GM18858 (cell line): Measurements from ENCODE around the gene CSK.
"Not testable (repeated sequence)": the region's sequence is repeated elsewhere in the genome, so short reads cannot be mapped to it uniquely, and the experiment has no call there.

Source experiments
- ATAC-seq: cut with Tn5 transposase; IDR thresholded peaks from one replicate; pipeline ENCODE4 v1.9.1; 2021; ENCODE audit not compliant: unreplicated experiment

Gene CSK

GRCh38 chr15:74781431-74782258 lies at the start of gene CSK:
CSK (plus strand) TSS chr15:74782080; CDS start chr15:74798298, 16,218 bp downstream.
- no peak for ATAC-seq

- no peak for ATAC-seq
Measured at GRCh38 chr15:74732846-74733245, 49.0 kb upstream of the CSK start.

- no peak for ATAC-seq
Measured at GRCh38 chr15:74733269-74733668, 48.6 kb upstream of the CSK start.

- no peak for ATAC-seq
Measured at GRCh38 chr15:74735305-74735704, 46.6 kb upstream of the CSK start.

GRCh38 chr15:74738239-74738638 lies 43.6 kb upstream of the CSK start:
- ATAC-seq: not testable (repeated sequence)

- ATAC-seq: no peak
Measured at GRCh38 chr15:74742422-74742821, 39.5 kb upstream of the CSK start.

GRCh38 chr15:74746389-74746788 lies 35.5 kb upstream of the CSK start:
- ATAC-seq: no peak

- ATAC-seq: no peak
Measured at GRCh38 chr15:74748322-74748946, 33.4 kb upstream of the CSK start, which contains the start of gene CYP1A2. CYP1A2 (plus strand) TSS chr15:74748845; CDS start chr15:74749739, 894 bp downstream.

GRCh38 chr15:74749832-74750231 lies 32.0 kb upstream of the CSK start:
- ATAC-seq: no peak

GRCh38 chr15:74750751-74751150 lies 31.1 kb upstream of the CSK start:
- ATAC-seq: no peak

GRCh38 chr15:74752011-74752410 lies 29.9 kb upstream of the CSK start:
- ATAC-seq: no peak

GRCh38 chr15:74752531-74752930 lies 29.3 kb upstream of the CSK start:
- no peak for ATAC-seq

- ATAC-seq: no peak
Measured at GRCh38 chr15:74754593-74755215, 27.2 kb upstream of the CSK start.

- no peak for ATAC-seq
Measured at GRCh38 chr15:74758736-74759135, 23.1 kb upstream of the CSK start.

- ATAC-seq: no peak
Measured at GRCh38 chr15:74762791-74763150, 19.1 kb upstream of the CSK start.

GRCh38 chr15:74763416-74763815 lies 18.5 kb upstream of the CSK start:
- no peak for ATAC-seq

- no peak for ATAC-seq
Measured at GRCh38 chr15:74767167-74768098, 14.4 kb upstream of the CSK start.

GRCh38 chr15:74768099-74768770 lies 13.6 kb upstream of the CSK start:
- no peak for ATAC-seq

GRCh38 chr15:74768771-74769342 lies 13.0 kb upstream of the CSK start:
- no peak for ATAC-seq

GRCh38 chr15:74769463-74770025 lies 12.3 kb upstream of the CSK start:
- ATAC-seq: no peak
